Measurements from ENCODE around the gene PCDH15.

PCDH15 gene

GRCh38 chr10:54125098-54125747 lies 675.8 kb downstream of the PCDH15 start:
- DNase-seq (ENCODE audit: low spot score), result no peak

GRCh38 chr10:54124209-54124885 lies 676.7 kb downstream of the PCDH15 start:
- no peak for DNase-seq (ENCODE audit: low spot score)

GRCh38 chr10:54120806-54121205 lies 680.2 kb downstream of the PCDH15 start:
- DNase-seq (ENCODE audit: low spot score), result no peak

- DNase-seq (ENCODE audit: low spot score), result no peak
These were observed 692.1 kb downstream of the PCDH15 start for GRCh38 chr10:54108961-54109360.

- no peak for DNase-seq (ENCODE audit: low spot score)
These were observed 704.1 kb downstream of the PCDH15 start for GRCh38 chr10:54096892-54097291.

- DNase-seq (ENCODE audit: low spot score), result no peak
These were observed 706.7 kb downstream of the PCDH15 start for GRCh38 chr10:54094321-54094720.

GRCh38 chr10:54091237-54091636 lies 709.8 kb downstream of the PCDH15 start:
- no peak for DNase-seq (ENCODE audit: low spot score)

- DNase-seq (ENCODE audit: low spot score), result no peak
These were observed 719.1 kb downstream of the PCDH15 start for GRCh38 chr10:54081950-54082349.

GRCh38 chr10:54067361-54067760 lies 733.7 kb downstream of the PCDH15 start:
- DNase-seq (ENCODE audit: low spot score), result no peak

GRCh38 chr10:54066646-54067045 lies 734.4 kb downstream of the PCDH15 start:
- DNase-seq (ENCODE audit: low spot score), result no peak

GRCh38 chr10:54065106-54065505 lies 735.9 kb downstream of the PCDH15 start:
- no peak for DNase-seq (ENCODE audit: low spot score)

GRCh38 chr10:54064215-54064614 lies 736.8 kb downstream of the PCDH15 start:
- DNase-seq (ENCODE audit: low spot score), result no peak

- DNase-seq (ENCODE audit: low spot score), result no peak
These were observed 737.5 kb downstream of the PCDH15 start for GRCh38 chr10:54063514-54063913.

- DNase-seq (ENCODE audit: low spot score), result no peak
These were observed 740.5 kb downstream of the PCDH15 start for GRCh38 chr10:54060572-54060971.

GRCh38 chr10:54057357-54057756 lies 743.7 kb downstream of the PCDH15 start:
- no peak for DNase-seq (ENCODE audit: low spot score)

GRCh38 chr10:54026340-54026739 lies 774.7 kb downstream of the PCDH15 start:
- DNase-seq (ENCODE audit: low spot score), result no peak

GRCh38 chr10:54011117-54011516 lies 789.9 kb downstream of the PCDH15 start:
- no peak for DNase-seq (ENCODE audit: low spot score)

- no peak for DNase-seq (ENCODE audit: low spot score)
These were observed 790.6 kb downstream of the PCDH15 start for GRCh38 chr10:54010337-54010933.

- no peak for DNase-seq (ENCODE audit: low spot score)
These were observed 791.4 kb downstream of the PCDH15 start for GRCh38 chr10:54009672-54010071.

GRCh38 chr10:54002077-54002476 lies 799.0 kb downstream of the PCDH15 start:
- DNase-seq (ENCODE audit: low spot score), result no peak

GRCh38 chr10:53997953-53998352 lies 803.1 kb downstream of the PCDH15 start:
- no peak for DNase-seq (ENCODE audit: low spot score)

GRCh38 chr10:53990799-53991238 lies 810.2 kb downstream of the PCDH15 start:
- DNase-seq (ENCODE audit: low spot score), result no peak

GRCh38 chr10:53983431-53983830 lies 817.6 kb downstream of the PCDH15 start:
- no peak for DNase-seq (ENCODE audit: low spot score)

Data from activated CD4-positive, alpha-beta T cell treated with anti-CD3 and anti-CD28 coated beads, Interleukin-2, Interleukin-4, amounts not matched to agents 100 ng/mL and 50 ng/mL, durations not matched to agents 16 hours and 8 hours (primary cell).